K562 (cell line): ENCODE data around the gene AKT1S1. TPM values are rescaled to one million over a fixed set of nuclear protein-coding genes. Genes with fewer than 3 reads are reported as not detected.

Experiments used
- BRD4 ChIP-seq: fragments of 200-600 bp; sonication (generic); IDR thresholded peaks from 2 replicates; pipeline ENCODE4 v1.6.1; 2017; ENCODE audit warnings: inconsistent platforms
- CBFB ChIP-seq: sonication (generic); formaldehyde crosslinking; IDR thresholded peaks from 2 replicates; pipeline ENCODE4 v1.4.0; 2020; ENCODE audit warnings: mild to moderate bottlenecking, missing genetic modification reagents
- ERF ChIP-seq: fragments of 450-650 bp; formaldehyde crosslinking; IDR thresholded peaks from 2 replicates; pipeline ENCODE4 v1.4.0; 2020; ENCODE audit warnings: mild to moderate bottlenecking, mixed read lengths
- ETV1 ChIP-seq: fragments of 450-650 bp; conservative IDR thresholded peaks from 2 replicates; pipeline ENCODE4 v1.6.1; 2016; ENCODE audit warnings: missing genetic modification characterization, control low read depth, low read depth, missing compliant biosample characterization
- FOXA3 ChIP-seq, 2 experiments: fragments of 450-650 bp in 1 of 2; sonication (generic) in 1 of 2; formaldehyde crosslinking; IDR thresholded peaks in 1 of 2; conservative IDR thresholded peaks in 1 of 2; 2 replicates each; pipeline versions ENCODE4 v1.4.0 to v1.8.0; 2020 to 2022; ENCODE audit warnings: mild to moderate bottlenecking in 2 of 2, missing genetic modification reagents in 1 of 2
- KAT7 ChIP-seq: sonication (generic); formaldehyde crosslinking; IDR thresholded peaks from 2 replicates; pipeline ENCODE4 v1.8.0; 2022; ENCODE audit warnings: missing genetic modification reagents, mild to moderate bottlenecking, borderline replicate concordance
- KDM4B ChIP-seq, 2 experiments: fragments of 450-650 bp in 1 of 2; sonication (generic) in 1 of 2; IDR thresholded peaks; 2 replicates each; pipeline ENCODE4 v1.6.1; 2016 to 2017; ENCODE audit warnings: borderline replicate concordance in 2 of 2, antibody characterized with exemption in 1 of 2, low read depth in 1 of 2, mild to moderate bottlenecking in 1 of 2
- MCM5 ChIP-seq: fragments of 450-650 bp; IDR thresholded peaks from 2 replicates; pipeline ENCODE4 v1.6.1; 2016; ENCODE audit warnings: low read depth
- MEF2A ChIP-seq: IDR thresholded peaks from 2 replicates; pipeline ENCODE4 v1.6.1; 2011; ENCODE audit warnings: low read depth, mild to moderate bottlenecking, low read length, moderate library complexity; ENCODE audit not compliant: control insufficient read depth
- NELFE ChIP-seq: IDR thresholded peaks from 2 replicates; pipeline ENCODE4 v1.6.1; 2011; ENCODE audit warnings: mild to moderate bottlenecking; ENCODE audit not compliant: insufficient read depth, insufficient read length
- NFYB ChIP-seq: IDR thresholded peaks from 2 replicates; pipeline ENCODE4 v1.6.1; 2011; ENCODE audit warnings: mild to moderate bottlenecking, moderate library complexity; ENCODE audit not compliant: insufficient read length; ENCODE audit errors: extremely low read depth
- NR3C1 ChIP-seq: sonication (generic); formaldehyde crosslinking; IDR thresholded peaks from 2 replicates; pipeline ENCODE4 v1.8.1; 2022; ENCODE audit warnings: missing genetic modification reagents
- PHF20 ChIP-seq: fragments of 450-650 bp; IDR thresholded peaks from 2 replicates; pipeline ENCODE4 v1.6.1; 2018; ENCODE audit not compliant: partially characterized antibody
- RBM17 ChIP-seq: fragments of 200-400 bp; formaldehyde crosslinking; IDR thresholded peaks from 2 replicates; pipeline ENCODE4 v1.6.1; 2017; ENCODE audit warnings: low read depth, mild to moderate bottlenecking, low read length, borderline replicate concordance
- RCOR1 ChIP-seq, 2 experiments: IDR thresholded peaks; 2 replicates each; pipeline ENCODE4 v1.6.1; 2012; ENCODE audit warnings: low read depth in 2 of 2, low read length in 2 of 2, borderline replicate concordance in 1 of 2, improper control_type of control experiment in 1 of 2
- SNIP1 ChIP-seq: fragments of 450-650 bp; IDR thresholded peaks from 2 replicates; pipeline ENCODE4 v1.7.1; 2017; ENCODE audit warnings: low read depth, mild to moderate bottlenecking
- SRF ChIP-seq, 2 experiments: fragments of 250-450, 450-650 bp in 1 of 2; sonication (Bioruptor Pico) in 1 of 2; sonication (generic) in 1 of 2; formaldehyde crosslinking; IDR thresholded peaks; 2 replicates each; pipeline versions ENCODE4 v1.5.0 to v1.5.1; 2020 to 2022; ENCODE audit warnings: mild to moderate bottlenecking in 1 of 2, missing genetic modification reagents in 1 of 2
- STAT5A ChIP-seq: IDR thresholded peaks from 2 replicates; pipeline ENCODE4 v1.6.1; 2012; ENCODE audit warnings: low read length, inconsistent platforms, borderline replicate concordance
- TAL1 ChIP-seq: fragments of 450-650 bp; IDR thresholded peaks from 2 replicates; pipeline ENCODE4 v1.6.1; 2016; ENCODE audit warnings: mild to moderate bottlenecking
- ZNF354B ChIP-seq: fragments of 250-450 bp; sonication (Bioruptor Pico); IDR thresholded peaks from 2 replicates; pipeline ENCODE4 v1.4.0; 2020
- polyA plus RNA-seq, 8 experiments: library from polyadenylated mRNA; depleted of rRNA in 4 of 8; stranded (reverse) in 5 of 8; unstranded in 3 of 8; fragments of >200 nt; fragmentation: Nextera tagmentation in 2 of 8; fragmentation: Illumina TruSeq in 1 of 8; extraction: Ambion mirVana in 2 of 8; extraction: Trizol in 1 of 8; gene quantifications; 2 replicates each; pipeline versions ENCODE4 v1.2.1 to v1.2.3, GENCODE V29; 2011 to 2014; ENCODE audit warnings: inconsistent platforms in 1 of 8, missing spikeins in 1 of 8
- total RNA-seq, 7 experiments: library from RNA; depleted of rRNA in 6 of 7; stranded (reverse); fragments of >200 nt in 6 of 7; fragmentation: Illumina TruSeq in 2 of 7; extraction: Trizol in 2 of 7; gene quantifications; 2 replicates each; pipeline versions ENCODE4 v1.2.1 to v1.2.3, GENCODE V29; 2011 to 2021; ENCODE audit warnings: low replicate concordance in 1 of 7
- TF ChIP-seq, protein P1 (sequence below): IDR thresholded peaks from 2 replicates; pipeline ENCODE4 v1.6.1; 2012; ENCODE audit warnings: low read depth, low read length, improper control_type of control experiment, borderline replicate concordance
- TF ChIP-seq, protein P2 (sequence below): fragments of 450-650 bp; IDR thresholded peaks from 2 replicates; pipeline ENCODE4 v1.6.1; 2018; ENCODE audit warnings: mild to moderate bottlenecking, low read depth; ENCODE audit not compliant: partially characterized antibody
- TF ChIP-seq, protein P3 (sequence below): sonication (generic); formaldehyde crosslinking; IDR thresholded peaks from 2 replicates; pipeline ENCODE4 v1.8.0; 2022; ENCODE audit warnings: missing genetic modification reagents, mild to moderate bottlenecking, moderate library complexity, borderline replicate concordance

AKT1S1 gene
- total and polyA plus RNA-seq, 9 of the 15 experiments (the other 6 are each of a cell fraction or from before 2014, with no cell fraction given), result 1.2 to 50.3 (median 17.1) TPM

DNA sequence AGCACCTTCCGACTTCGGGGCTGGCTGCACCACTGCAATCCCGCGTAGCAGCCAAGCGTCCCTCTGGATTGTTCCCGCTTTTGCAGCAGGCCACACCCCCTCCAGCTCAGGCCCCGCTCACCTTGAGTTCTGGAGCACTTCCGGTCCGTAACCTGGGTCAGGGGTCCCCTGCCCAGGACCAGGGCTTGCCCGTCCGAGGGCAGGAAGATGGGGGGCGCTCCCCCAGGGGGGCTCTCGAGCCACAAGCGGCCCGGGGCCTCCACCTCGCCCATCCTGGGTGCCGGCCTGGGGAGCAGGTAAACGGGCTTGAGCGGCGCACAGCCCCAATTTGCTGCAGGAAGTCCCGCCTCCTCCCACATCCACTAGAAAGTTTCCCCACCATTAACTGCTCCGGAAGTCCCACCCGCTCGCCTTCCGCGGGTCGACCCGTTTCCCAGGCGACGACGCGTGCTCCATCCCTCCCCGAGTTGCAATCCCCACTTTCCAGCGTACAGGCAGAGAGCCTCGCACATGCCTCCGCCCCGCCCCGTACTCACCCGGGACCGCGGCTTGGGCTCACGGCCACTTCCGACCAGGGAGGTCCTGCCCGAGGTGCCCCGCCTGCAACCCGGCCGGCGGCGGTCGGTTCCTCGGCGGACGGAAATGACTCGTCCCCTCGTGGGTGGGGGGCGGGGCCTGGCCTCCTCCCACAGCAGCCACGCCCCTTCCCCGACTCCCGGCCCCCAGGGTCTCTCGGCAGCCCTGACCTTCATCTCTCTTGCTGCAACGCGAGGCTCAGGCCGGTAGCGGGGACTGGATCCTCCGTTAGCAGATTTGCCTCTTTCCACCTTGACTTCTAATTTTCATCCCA lies 10.0 kb downstream of the AKT1S1 start, which contains the start of gene PNKP (continued):
- TF ChIP-seq CBFB (CRISPR knock-in tag) (no peak; the same call in 1 of the 2 replicates), RBM17 (no peak), SNIP1 (no peak), ZNF354B (CRISPR knock-in tag) (no peak), FOXA3 (CRISPR knock-in tag; conservative IDR thresholded peaks at IDR 0.05 in 1 of 2, IDR thresholded peaks at IDR 0.05 in 1 of 2) (0 out of 4 replicates have a peak, but pooled peaks of 1 of the 2 experiments have one; percentile 11), TAL1 (no peak), MCM5 (no peak), PHF20 (peak; percentile 94), RCOR1 (IDR thresholded peaks at IDR 0.05; ENCODE audit: borderline replicate concordance in 1 of 2, low read depth in 2 of 2, low read length in 2 of 2) (0 out of 4 replicates have a peak, but pooled peaks of 1 of the 2 experiments have one; percentile 6), ETV1 (tag) (peak; percentile 81), BRD4 (no peak), NR3C1 (CRISPR knock-in tag) (no peak), NFYB (no peak), MEF2A (no peak), KAT7 (no peak), STAT5A (no peak), ERF (CRISPR knock-in tag) (no peak), NELFE (no peak), KDM4B (IDR thresholded peaks at IDR 0.05; ENCODE audit: borderline replicate concordance in 2 of 2, low read depth in 1 of 2) (peak in 1 of 2 experiments; percentile 89; a peak in 2 of 4 replicates), SRF (CRISPR knock-in tag; IDR thresholded peaks at IDR 0.05) (peak in 1 of 2 experiments; percentile 70; a peak in 1 of 4 replicates)
- TF ChIP-seq, protein P1, sequence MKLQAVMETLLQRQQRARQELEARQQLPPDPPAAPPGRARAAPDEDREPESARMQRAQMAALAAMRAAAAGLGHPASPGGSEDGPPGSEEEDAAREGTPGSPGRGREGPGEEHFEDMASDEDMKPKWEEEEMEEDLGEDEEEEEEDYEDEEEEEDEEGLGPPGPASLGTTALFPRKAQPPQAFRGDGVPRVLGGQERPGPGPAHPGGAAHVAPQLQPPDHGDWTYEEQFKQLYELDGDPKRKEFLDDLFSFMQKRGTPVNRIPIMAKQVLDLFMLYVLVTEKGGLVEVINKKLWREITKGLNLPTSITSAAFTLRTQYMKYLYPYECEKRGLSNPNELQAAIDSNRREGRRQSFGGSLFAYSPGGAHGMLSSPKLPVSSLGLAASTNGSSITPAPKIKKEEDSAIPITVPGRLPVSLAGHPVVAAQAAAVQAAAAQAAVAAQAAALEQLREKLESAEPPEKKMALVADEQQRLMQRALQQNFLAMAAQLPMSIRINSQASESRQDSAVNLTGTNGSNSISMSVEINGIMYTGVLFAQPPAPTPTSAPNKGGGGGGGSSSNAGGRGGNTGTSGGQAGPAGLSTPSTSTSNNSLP, result no peak
- TF ChIP-seq, protein P2, sequence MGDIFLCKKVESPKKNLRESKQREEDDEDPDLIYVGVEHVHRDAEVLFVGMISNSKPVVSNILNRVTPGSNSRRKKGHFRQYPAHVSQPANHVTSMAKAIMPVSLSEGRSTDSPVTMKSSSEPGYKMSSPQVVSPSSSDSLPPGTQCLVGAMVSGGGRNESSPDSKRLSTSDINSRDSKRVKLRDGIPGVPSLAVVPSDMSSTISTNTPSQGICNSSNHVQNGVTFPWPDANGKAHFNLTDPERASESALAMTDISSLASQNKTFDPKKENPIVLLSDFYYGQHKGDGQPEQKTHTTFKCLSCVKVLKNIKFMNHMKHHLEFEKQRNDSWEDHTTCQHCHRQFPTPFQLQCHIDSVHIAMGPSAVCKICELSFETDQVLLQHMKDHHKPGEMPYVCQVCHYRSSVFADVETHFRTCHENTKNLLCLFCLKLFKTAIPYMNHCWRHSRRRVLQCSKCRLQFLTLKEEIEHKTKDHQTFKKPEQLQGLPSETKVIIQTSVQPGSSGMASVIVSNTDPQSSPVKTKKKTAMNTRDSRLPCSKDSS, result no peak
- TF ChIP-seq, protein P3, sequence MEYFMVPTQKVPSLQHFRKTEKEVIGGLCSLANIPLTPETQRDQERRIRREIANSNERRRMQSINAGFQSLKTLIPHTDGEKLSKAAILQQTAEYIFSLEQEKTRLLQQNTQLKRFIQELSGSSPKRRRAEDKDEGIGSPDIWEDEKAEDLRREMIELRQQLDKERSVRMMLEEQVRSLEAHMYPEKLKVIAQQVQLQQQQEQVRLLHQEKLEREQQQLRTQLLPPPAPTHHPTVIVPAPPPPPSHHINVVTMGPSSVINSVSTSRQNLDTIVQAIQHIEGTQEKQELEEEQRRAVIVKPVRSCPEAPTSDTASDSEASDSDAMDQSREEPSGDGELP (CRISPR knock-in tag), result peak; percentile 85
